ENCODE measurements around the gene GALNT14.

GRCh38 chr2:31031132-31031706 lies 107.0 kb downstream of the GALNT14 start:
- TF ChIP-seq POLR2A (IDR thresholded peaks at IDR 0.05; ENCODE audit: low read length) (no peak), GATA1 (IDR thresholded peaks at IDR 0.05; ENCODE audit: low read depth, low read length) (no peak)

Data from erythroblast (primary cell).